HepG2 (cell line): ENCODE data around the gene GRIFIN. TPM values are rescaled to one million over a fixed set of nuclear protein-coding genes. Genes with fewer than 3 reads are reported as not detected.
A peak's percentile ranks its signal among the peaks of the same experiment; 100 is the strongest.

Source experiments
- ATAC-seq: fragments of 200-7000 bp; cut with Tn5 transposase; 3 replicates; pipeline ENCODE4 v1.9.1; 2020; ENCODE audit warnings: mild to moderate bottlenecking, moderate library complexity
- BruUV-seq: library from RNA; stranded (reverse); fragments of 400-500 nt; replicated peaks from 2 replicates; lab custom pipeline; 2021; lab: Mats Ljungman, UMichigan
- CTCF ChIA-PET: fragments of 300-600 bp; formaldehyde crosslinking; extraction: SDS; loops from one replicate; lab custom pipeline; 2021; ENCODE audit warnings: low total read pairs, inconsistent platforms, low intra/inter-chr PET ratio; lab: Yijun Ruan, JAX
- POLR2A ChIA-PET: fragments of 350-600 bp; sonication (Branson Sonifier 250); formaldehyde crosslinking; loops from one replicate; lab custom pipeline; 2020; ENCODE audit warnings: antibody characterized with exemption, inconsistent platforms; lab: Yijun Ruan, JAX
- DNase-seq: peaks from one replicate; pipeline ENCODE4 v3.0.0-alpha.2; 2015; ENCODE audit warnings: low spot score
- FAIRE-seq: peaks from 3 replicates; lab custom pipeline; 2011; peaks lifted over from hg19 to GRCh38; lab: Jason Lieb, UNC
- H2AFZ ChIP-seq: one replicate; pipeline ENCODE4 v1.6.1; 2011; ENCODE audit warnings: low read length, inconsistent platforms
- H3K27ac ChIP-seq: fragments of 300-600 bp; 3 replicates; pipeline ENCODE4 v1.8.0; 2011; ENCODE audit warnings: mixed run types, mild to moderate bottlenecking, mixed read lengths, low read length, inconsistent platforms; ENCODE audit not compliant: insufficient read depth; ENCODE audit errors: extremely low read length
- H3K27me3 ChIP-seq, 2 experiments: fragments of 200-600 bp in 1 of 2; 2 replicates in 1 of 2; 3 replicates in 1 of 2; pipeline versions ENCODE4 v1.6.0 to v1.8.0; 2011; ENCODE audit warnings: low read length in 2 of 2, mild to moderate bottlenecking in 2 of 2, moderate library complexity in 2 of 2, inconsistent platforms in 1 of 2; ENCODE audit not compliant: insufficient read depth in 2 of 2, control insufficient read depth in 1 of 2
- H3K36me3 ChIP-seq, 2 experiments: fragments of 200-600 bp in 1 of 2; replicated peaks in 1 of 2; 2 replicates in 1 of 2; 3 replicates in 1 of 2; pipeline versions ENCODE4 v1.5.1 to v1.8.0; 2011; ENCODE audit warnings: low read length in 2 of 2, inconsistent platforms in 1 of 2; ENCODE audit not compliant: insufficient read depth in 2 of 2, control insufficient read depth in 1 of 2
- H3K4me1 ChIP-seq: 2 replicates; pipeline ENCODE4 v1.5.1; 2012; ENCODE audit warnings: low read length, inconsistent platforms; ENCODE audit not compliant: insufficient read depth
- H3K4me2 ChIP-seq: 2 replicates; pipeline ENCODE4 v1.6.0; 2011; ENCODE audit warnings: low read depth, low read length, inconsistent platforms
- H3K4me3 ChIP-seq, 3 experiments: fragments of 200-600 bp in 1 of 3; sonication (generic), shearing (Covaris generic) in 1 of 3; replicated peaks in 1 of 3; 2 replicates each; pipeline ENCODE4 v1.5.1; 2011 to 2016; ENCODE audit warnings: low read length in 3 of 3, inconsistent platforms in 2 of 3, low read depth in 2 of 3, mild to moderate bottlenecking in 2 of 3, control low read depth in 1 of 3, mixed read lengths in 1 of 3; ENCODE audit not compliant: insufficient read depth in 1 of 3
- H3K79me2 ChIP-seq: one replicate; pipeline ENCODE4 v1.6.1; 2011; ENCODE audit warnings: low read length, inconsistent platforms; ENCODE audit not compliant: insufficient read depth
- H3K9ac ChIP-seq: 2 replicates; pipeline ENCODE4 v1.6.0; 2011; ENCODE audit warnings: mild to moderate bottlenecking, low read depth, low read length, inconsistent platforms; ENCODE audit not compliant: insufficient read depth
- H3K9me3 ChIP-seq: 2 replicates; pipeline ENCODE4 v1.5.1; 2012; ENCODE audit warnings: mild to moderate bottlenecking, low read length
- H4K20me1 ChIP-seq: 2 replicates; pipeline ENCODE4 v1.6.0; 2011; ENCODE audit warnings: inconsistent platforms, mild to moderate bottlenecking, low read length, moderate library complexity; ENCODE audit not compliant: insufficient read depth
- KLF9 ChIP-seq: IDR thresholded peaks from 2 replicates; pipeline ENCODE4 v1.6.1; 2016; ENCODE audit warnings: low read depth
- MATR3 ChIP-seq: sonication (generic); formaldehyde crosslinking; IDR thresholded peaks from 2 replicates; pipeline ENCODE4 v1.4.0; 2020; ENCODE audit warnings: missing genetic modification reagents
- ZNF224 ChIP-seq: sonication (generic); formaldehyde crosslinking; IDR thresholded peaks from 2 replicates; pipeline ENCODE4 v1.5.0; 2020; ENCODE audit warnings: mild to moderate bottlenecking, missing genetic modification reagents
- ZNF468 ChIP-seq: sonication (generic); formaldehyde crosslinking; IDR thresholded peaks from 2 replicates; pipeline ENCODE4 v1.8.0; 2022; ENCODE audit warnings: mild to moderate bottlenecking, moderate library complexity, missing genetic modification reagents
- ZNF557 ChIP-seq: sonication (generic); formaldehyde crosslinking; IDR thresholded peaks from 2 replicates; pipeline ENCODE4 v1.4.0; 2020; ENCODE audit warnings: missing genetic modification reagents
- ZSCAN30 ChIP-seq: sonication (generic); formaldehyde crosslinking; IDR thresholded peaks from 2 replicates; pipeline ENCODE4 v1.5.0; 2020; ENCODE audit warnings: mild to moderate bottlenecking, missing genetic modification reagents
- WGBS: methylation state at CpG from one replicate; pipeline ENCODE4 v1.1.6; 2017; ENCODE audit warnings: low lambda C conversion rate; 5-methylcytosine and 5-hydroxymethylcytosine counted together
- in situ Hi-C: cut with HindIII; loops from 2 replicates; pipeline ENCODE4 v1.10.0; 2017; ENCODE audit warnings: low pct_unique_long_range_greater_than_20kb; ENCODE audit not compliant: extremely low pct_ligation_motif_present
- intact Hi-C: fragments of 100-400 bp; cut with micrococcal nuclease; formaldehyde crosslinking; loops from one replicate; pipeline ENCODE4 v1.10.0; 2022; ENCODE audit not compliant: unreplicated experiment
- polyA plus RNA-seq, 8 experiments: library from polyadenylated mRNA; depleted of rRNA in 3 of 8; stranded (reverse) in 7 of 8; unstranded in 1 of 8; fragments of >200 nt; fragmentation: Illumina TruSeq in 4 of 8; extraction: Trizol in 4 of 8; gene quantifications; 2 replicates each; pipeline versions ENCODE4 v1.2.1 to v1.2.3, GENCODE V29; 2011 to 2016; ENCODE audit warnings: low read depth in 4 of 8, missing spikeins in 1 of 8, mixed read lengths in 1 of 8; ENCODE audit not compliant: insufficient read depth in 1 of 8
- total RNA-seq, 5 experiments: library from RNA; depleted of rRNA; stranded (reverse); fragments of >200 nt; fragmentation: Illumina TruSeq; extraction: Trizol; gene quantifications; 2 replicates each; pipeline ENCODE4 v1.2.3, GENCODE V29; 2016; ENCODE audit warnings: low read depth in 1 of 5
- TF ChIP-seq, protein P1 (sequence below): sonication (generic); formaldehyde crosslinking; IDR thresholded peaks from 2 replicates; pipeline ENCODE4 v1.5.0; 2020; ENCODE audit warnings: mild to moderate bottlenecking, low read depth, missing genetic modification reagents, borderline replicate concordance
- TF ChIP-seq, protein P2 (sequence below): sonication (generic); formaldehyde crosslinking; IDR thresholded peaks from 2 replicates; pipeline ENCODE4 v1.5.0; 2020; ENCODE audit warnings: mild to moderate bottlenecking, missing genetic modification reagents

Gene GRIFIN
- total and polyA plus RNA-seq, 2 of the 13 experiments (the other 11 are each of a cell fraction or from before 2014, with no cell fraction given), result not detected

DNA sequence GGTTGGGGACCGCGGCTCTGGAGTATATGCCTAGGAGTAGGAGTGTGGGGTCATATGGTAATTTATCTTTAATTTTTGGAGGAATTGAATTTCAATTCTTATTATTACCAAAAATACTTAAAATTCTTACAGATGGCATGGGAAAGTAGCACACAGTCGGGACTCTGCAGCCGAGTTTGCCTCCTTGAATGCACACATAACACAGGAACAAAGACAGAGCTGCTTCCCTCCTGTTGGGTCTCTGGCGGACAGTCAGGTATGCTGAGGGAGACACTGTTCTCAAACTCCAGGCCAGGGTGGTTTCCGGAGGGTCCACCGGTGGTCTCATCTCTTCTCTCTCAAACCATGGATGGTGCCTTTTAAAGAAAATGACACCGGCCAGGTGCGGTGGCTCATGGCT is 32.7 kb downstream of the GRIFIN start (continued):
- no peak for TF ChIP-seq ZNF224 (CRISPR knock-in tag)
- TF ChIP-seq ZSCAN30 (CRISPR knock-in tag), result no peak
- TF ChIP-seq MATR3, result no peak
- TF ChIP-seq, protein P1, sequence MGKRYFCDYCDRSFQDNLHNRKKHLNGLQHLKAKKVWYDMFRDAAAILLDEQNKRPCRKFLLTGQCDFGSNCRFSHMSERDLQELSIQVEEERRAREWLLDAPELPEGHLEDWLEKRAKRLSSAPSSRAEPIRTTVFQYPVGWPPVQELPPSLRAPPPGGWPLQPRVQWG (CRISPR knock-in tag), result no peak

DNA sequence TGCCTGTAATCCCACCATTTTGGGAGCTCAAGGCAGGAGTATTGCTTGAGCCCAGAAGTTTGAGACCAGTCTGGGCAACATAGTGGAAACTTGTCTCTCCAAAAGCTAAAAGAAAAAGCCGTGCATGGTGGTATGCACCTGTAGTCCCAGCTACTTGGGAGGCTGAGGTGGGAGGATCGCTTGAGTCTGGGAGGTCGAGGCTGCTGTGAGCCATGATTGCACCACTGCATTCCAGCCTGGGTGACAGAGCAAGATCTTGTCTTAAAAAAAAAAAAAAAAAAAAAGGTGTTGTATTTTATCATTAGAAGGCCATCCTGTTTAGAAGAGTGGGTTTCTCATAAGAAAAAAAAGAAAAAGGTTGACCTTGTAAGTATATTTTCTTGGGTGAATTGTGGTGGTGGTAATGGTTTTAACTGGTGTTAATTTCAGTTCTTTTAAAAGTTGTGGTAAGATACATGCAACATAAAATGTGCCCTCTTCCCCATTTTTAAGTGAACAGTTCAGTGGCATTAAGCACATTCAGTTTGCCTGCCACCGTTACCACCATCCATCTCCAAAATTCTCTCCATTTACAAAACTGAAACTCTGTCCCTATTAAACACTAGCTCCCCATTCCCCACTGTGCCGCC is 34.7 kb downstream of the GRIFIN start:
- Histone ChIP-seq H3K4me3 (no peak overlapping the region), H3K9ac (no peak overlapping the region), H4K20me1 (no peaks in the 10 kb centered on the region), H3K4me2 (no peak overlapping the region), H3K27me3 (no peaks in the 10 kb centered on the region), H2AFZ (no peak overlapping the region), H3K27ac (no peak overlapping the region), H3K79me2 (no peaks in the 10 kb centered on the region), H3K4me1 (peaks cover 16% of the 10 kb centered on the region), H3K9me3 (no peaks in the 10 kb centered on the region), H3K36me3 (peaks cover under 1 to 1% of the 10 kb centered on the region in 2 experiments; a peak in 2 of 5 replicates)
- TF ChIP-seq KLF9 (CRISPR knock-in tag) (no peak), ZNF557 (CRISPR knock-in tag) (no peak), ZNF468 (CRISPR knock-in tag) (no peak)
- TF ChIP-seq, protein P2, sequence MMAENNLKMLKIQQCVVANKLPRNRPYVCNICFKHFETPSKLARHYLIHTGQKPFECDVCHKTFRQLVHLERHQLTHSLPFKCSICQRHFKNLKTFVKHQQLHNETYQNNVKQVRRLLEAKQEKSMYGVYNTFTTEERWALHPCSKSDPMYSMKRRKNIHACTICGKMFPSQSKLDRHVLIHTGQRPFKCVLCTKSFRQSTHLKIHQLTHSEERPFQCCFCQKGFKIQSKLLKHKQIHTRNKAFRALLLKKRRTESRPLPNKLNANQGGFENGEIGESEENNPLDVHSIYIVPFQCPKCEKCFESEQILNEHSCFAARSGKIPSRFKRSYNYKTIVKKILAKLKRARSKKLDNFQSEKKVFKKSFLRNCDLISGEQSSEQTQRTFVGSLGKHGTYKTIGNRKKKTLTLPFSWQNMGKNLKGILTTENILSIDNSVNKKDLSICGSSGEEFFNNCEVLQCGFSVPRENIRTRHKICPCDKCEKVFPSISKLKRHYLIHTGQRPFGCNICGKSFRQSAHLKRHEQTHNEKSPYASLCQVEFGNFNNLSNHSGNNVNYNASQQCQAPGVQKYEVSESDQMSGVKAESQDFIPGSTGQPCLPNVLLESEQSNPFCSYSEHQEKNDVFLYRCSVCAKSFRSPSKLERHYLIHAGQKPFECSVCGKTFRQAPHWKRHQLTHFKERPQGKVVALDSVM (CRISPR knock-in tag), result peak; percentile 69
- FAIRE-seq (no peak), ATAC-seq (no peak), DNase-seq (no peak)
- WGBS, result 90% methylated on average over 5 of the region's 5 CpGs
- in situ Hi-C loops, result no loop called here
- ChIA-PET CTCF (no interaction called here), POLR2A (interaction anchor here (0.7 kb wide), 1 partner anchor 15 kb away, joined by 3 read pairs; no protein-coding TSS in a partner anchor)
- intact Hi-C loops, result no loop called here
- BruUV-seq, result no TSS peak
